Erythroblast (primary cell): ENCODE data around the gene TFDP1.

Source experiments
- GATA1 ChIP-seq: IDR thresholded peaks from 2 replicates; pipeline ENCODE4 v1.6.1; 2011; ENCODE audit warnings: low read depth, mild to moderate bottlenecking, control low read depth, low read length, moderate library complexity
- POLR2A ChIP-seq: IDR thresholded peaks from 2 replicates; pipeline ENCODE4 v1.6.1; 2011; ENCODE audit warnings: mild to moderate bottlenecking, low read length

- TF ChIP-seq POLR2A, result no peak
- no peak for TF ChIP-seq GATA1
Measured at GRCh38 chr13:113577881-113578435, 6.6 kb upstream of the TFDP1 start.
